Fibroblast of gingiva (primary cell): ENCODE data around the gene ATG5.

Experiments
- DNase-seq: peaks from one replicate; pipeline ENCODE4 v3.0.0-alpha.2; 2011; ENCODE audit warnings: low read depth

ATG5 gene

DNA sequence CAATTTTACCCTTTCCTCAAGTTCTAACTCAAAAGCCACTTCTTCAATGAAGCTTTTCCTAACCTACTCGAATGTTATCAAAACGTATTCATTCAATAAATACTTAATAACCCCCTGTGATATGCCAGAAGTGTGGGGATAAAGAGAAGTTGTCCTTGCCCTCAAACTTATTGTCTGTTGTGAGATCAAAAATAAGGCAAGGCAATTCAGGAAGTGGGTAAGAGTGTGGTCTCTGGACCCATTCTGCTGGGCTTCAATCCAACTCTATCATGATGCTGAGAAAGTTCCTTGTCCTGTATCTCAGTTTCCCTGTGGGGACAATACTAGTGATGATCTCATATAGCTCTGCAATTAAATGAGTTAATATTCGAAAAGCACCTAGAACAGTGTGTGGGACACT lies 146.7 kb downstream of the ATG5 start:
- DNase-seq: no peak

GRCh38 chr6:106177786-106178185 lies 147.8 kb downstream of the ATG5 start:
- DNase-seq: no peak

DNA sequence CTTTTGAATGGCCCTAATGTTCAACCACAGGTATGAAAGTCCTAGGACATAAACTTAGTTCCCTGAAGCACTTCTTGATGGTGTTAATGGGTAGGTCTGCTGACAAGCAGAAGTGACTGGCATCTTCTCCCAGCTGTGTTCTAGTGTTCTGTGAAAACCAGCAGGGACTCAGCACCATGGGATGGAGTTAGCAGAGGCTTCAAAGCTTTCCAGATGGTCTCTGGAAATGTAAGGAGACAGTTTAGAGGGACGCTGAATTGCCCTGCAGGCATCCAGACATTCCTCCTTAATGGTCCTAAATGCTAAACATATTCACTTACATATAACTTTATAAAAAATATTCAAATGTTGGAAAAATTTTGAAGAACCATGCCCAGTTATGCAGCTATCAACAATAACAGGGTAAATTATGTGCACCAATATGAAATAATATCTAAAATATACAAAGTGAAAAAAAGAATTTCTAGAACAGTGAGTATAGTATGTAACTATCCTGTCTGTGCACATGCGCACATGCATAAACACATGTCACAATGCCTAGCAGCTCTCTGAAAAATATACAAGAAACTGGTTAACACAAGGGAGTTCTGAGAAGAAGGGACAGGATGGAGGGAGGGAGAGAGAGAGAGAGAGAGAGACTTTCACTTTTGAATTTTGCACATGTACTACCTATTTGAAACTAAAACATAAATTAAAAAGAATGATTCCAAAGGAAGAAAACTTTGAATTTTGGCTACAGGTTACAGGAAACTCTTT lies 152.3 kb downstream of the ATG5 start:
- DNase-seq: no peak

- no peak for DNase-seq
These were observed 155.3 kb downstream of the ATG5 start for GRCh38 chr6:106170030-106170791.

DNA sequence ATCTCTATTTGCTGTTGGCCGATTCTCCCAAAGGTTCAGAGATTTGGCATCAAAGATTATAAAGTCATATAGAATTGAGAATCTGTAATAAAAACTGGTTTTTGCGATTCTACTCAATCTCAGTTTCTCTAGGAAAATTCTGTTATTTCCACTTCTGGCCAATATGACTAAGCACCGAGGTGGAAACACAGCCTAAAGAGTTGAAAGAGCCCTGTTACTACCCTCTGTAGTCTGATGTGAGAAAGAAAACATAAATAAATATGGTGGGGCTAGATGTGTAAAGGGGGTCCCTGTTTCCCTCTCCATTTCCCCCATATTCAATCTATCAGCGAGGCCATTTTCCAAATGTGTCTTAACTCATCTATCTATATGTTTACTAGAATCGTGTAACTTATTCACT lies 156.0 kb downstream of the ATG5 start:
- DNase-seq: no peak

DNA sequence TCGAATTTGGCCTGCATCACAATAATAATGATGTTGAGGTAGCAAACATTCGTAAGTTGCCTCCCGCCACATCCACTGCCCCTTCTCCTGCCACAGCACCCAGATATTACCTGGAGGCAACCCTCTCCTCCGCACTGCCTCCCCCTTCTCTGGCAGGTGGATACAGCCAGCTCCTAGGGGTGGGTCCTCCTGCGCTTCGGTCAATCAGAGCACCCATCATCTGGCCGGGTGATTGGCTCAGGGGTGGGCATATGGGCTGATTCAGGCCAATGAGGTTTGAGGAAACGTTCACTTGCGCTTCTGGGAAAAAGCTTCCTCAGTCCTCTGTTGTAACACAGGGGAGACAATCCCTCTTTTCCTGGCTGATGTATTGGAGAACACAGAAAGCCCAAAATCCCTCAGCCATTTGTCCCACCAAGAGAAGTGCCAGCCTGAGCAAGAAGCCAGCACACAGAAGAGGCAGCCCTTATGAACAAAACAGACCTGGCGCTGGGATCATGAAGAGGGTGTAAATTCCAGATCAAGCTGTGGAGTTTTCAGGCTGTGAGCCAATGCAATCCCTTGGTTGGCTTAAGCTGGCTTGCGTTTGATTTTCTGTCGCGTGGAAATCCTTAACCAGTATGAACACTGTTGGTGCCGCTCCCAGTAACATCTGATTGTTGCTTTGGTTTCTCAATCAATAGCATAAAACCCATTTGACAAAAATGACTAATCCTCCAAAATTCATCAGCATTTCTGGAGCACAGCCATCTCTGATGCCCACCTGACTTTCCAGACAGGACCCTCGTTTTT lies 157.3 kb downstream of the ATG5 start:
- DNase-seq: peak; percentile 31

- DNase-seq: no peak
These were observed 158.3 kb downstream of the ATG5 start for GRCh38 chr6:106167096-106167814.

GRCh38 chr6:106165885-106166485 lies 159.6 kb downstream of the ATG5 start:
- no peak for DNase-seq

DNA sequence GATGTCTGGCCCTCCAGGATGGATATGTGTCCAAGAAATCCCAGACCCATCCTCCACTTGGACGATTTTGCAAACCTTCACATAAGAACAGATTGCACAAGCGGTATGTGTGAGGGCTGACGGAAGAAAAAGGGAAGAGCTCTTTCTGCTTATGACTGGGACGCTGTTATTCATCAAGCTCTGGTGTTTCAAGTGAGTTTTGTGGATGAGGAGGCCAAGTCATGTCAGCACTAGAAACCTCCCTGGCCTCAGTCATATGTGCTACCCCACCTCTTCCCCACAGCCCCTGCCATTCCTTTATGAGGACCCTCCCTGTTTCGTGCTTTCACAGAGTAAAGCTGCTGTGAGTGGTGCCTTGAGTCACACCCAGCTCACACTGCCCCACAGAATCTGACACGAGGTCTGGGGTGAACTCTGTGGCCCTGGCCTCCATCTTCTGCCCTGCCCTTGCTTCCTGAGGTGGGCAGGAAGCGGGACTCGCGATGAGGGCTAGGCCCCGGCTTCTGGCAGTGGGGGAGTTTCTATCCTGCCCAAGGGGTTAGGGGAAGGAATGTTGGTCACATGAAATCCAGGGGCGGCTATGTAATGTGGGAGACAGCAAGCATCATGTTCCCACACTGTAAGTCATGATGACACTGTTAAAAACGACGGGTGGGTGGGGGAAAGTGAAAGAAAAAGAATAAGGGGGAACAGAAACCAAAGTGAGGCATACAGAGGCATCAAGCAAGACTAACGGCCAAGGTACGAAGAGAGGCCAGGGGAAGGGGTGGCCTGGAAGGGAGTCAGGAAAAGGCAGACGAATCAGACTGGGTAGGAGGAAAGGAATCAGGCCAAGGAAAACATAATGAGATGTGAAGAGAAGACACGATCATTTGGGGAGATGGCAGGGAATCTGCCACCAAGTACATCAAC lies 161.3 kb downstream of the ATG5 start:
- peak; percentile 90 for DNase-seq

GRCh38 chr6:106163446-106163965 lies 162.1 kb downstream of the ATG5 start:
- peak; percentile 75 for DNase-seq

DNA sequence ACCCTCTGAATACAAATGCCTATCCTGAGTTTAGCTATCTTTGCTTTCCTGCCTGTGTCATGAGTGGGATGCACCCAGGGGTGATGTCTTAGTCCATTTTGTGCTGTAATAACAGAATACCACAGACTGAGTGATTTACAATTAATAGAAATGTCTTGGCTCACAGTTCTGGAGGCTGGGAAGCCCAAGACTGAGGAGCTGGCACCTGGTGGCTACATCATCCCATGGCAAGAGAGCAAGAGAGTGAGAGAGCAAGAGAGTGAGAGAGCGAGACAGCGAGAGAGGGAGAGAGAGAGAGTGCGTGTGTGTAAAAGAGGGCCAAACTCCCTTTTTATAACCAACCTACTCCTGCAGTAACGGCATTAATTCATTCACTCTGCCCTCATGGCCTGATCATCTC lies 162.6 kb downstream of the ATG5 start:
- no peak for DNase-seq

GRCh38 chr6:106161893-106162292 lies 163.7 kb downstream of the ATG5 start:
- DNase-seq: no peak

DNA sequence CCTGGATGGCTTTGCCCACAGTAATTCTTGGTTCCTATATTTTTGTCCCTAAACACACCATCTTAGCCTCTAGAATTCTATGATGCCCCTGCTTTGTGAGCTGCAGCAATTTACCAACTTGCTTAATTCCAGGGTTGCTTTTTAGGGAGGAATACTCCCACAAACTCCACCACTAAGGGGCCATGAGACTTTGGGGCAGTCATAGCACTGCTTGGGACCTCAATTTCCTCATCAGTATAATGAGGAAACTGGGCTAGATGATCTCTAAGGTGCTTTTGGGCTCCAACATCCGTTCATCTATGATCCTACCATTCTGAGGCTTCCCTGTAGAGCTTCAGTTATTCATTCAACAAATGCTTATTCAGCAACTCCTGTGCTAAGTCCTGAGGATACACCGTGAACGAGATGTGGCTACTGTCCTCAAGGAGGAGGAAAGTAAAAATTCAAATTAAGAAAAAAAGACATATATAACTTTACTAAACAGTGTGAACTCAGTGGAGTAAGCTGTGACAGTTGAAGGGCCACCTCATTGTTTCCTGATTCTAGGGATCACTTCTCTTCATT lies 164.2 kb downstream of the ATG5 start:
- DNase-seq: no peak

GRCh38 chr6:106160189-106160588 lies 165.4 kb downstream of the ATG5 start:
- no peak for DNase-seq

DNA sequence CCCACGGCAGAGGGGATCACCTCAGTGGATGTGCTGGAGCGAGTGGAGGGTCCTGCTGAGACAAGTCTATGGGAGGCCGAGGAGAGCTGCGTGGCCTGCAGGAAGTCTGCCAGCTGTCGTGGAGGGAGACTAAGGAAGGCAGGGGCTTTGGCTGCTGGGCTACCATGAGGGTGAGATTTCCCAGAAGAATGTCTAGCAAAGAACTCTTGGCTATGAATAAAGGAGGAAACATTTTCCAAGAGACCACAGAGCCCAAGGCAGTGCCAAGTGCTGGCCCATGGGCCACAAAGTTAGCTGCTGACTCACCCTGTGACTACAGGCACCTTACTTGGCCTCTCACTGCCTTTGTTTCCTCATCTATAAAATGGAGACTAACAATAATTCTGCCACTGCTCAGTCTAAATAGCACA lies 166.0 kb downstream of the ATG5 start:
- DNase-seq: peak; percentile 87

GRCh38 chr6:106158816-106159215 lies 166.7 kb downstream of the ATG5 start:
- DNase-seq: no peak

DNA sequence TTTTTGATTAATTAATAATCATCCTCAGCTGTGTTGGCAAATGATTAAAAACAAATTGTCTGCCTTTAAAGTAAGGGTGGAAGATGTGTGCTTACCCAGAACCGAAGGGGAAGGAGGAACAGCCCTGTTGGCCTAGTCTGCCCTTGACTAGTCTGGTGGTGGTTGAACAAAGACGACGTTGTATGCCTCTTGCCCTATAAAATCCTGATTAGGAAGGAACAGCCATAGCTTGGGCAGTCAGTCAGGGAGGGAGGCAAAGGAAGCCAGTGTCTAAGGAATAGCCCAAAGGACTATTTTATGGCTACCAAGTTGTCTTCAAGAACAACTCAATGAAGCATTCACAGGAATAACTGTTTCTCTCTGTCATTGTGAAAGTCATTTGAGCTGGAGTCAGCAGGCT lies 168.7 kb downstream of the ATG5 start:
- DNase-seq: no peak

GRCh38 chr6:106156413-106156812 lies 169.1 kb downstream of the ATG5 start:
- no peak for DNase-seq

- peak; percentile 70 for DNase-seq
These were observed 170.2 kb downstream of the ATG5 start for GRCh38 chr6:106155219-106155830.

GRCh38 chr6:106154326-106154725 lies 171.2 kb downstream of the ATG5 start:
- DNase-seq: no peak
